GM10248 (cell line): ENCODE data around the gene SCN3A.

ENCODE experiments used
- CTCF ChIA-PET: fragments of 300-600 bp; sonication (Branson Sonifier 250); formaldehyde crosslinking; extraction: SDS; loops from one replicate; lab custom pipeline; 2021; ENCODE audit warnings: antibody characterized with exemption; lab: Yijun Ruan, JAX
- POLR2A ChIA-PET: fragments of 350-650 bp; sonication (Branson Sonifier 250); formaldehyde crosslinking; extraction: SDS; loops from one replicate; lab custom pipeline; 2020; ENCODE audit warnings: antibody characterized with exemption; lab: Yijun Ruan, JAX
- DNase-seq: peaks from one replicate; pipeline ENCODE4 v3.0.0; 2012; ENCODE audit errors: extremely low spot score
- TF ChIP-seq, protein P1 (sequence below): IDR thresholded peaks from 2 replicates; pipeline ENCODE4 v1.5.1; 2012; ENCODE audit warnings: mild to moderate bottlenecking, low read depth; ENCODE audit errors: extremely low read depth, missing control alignments, control extremely low read depth

Gene SCN3A

DNA sequence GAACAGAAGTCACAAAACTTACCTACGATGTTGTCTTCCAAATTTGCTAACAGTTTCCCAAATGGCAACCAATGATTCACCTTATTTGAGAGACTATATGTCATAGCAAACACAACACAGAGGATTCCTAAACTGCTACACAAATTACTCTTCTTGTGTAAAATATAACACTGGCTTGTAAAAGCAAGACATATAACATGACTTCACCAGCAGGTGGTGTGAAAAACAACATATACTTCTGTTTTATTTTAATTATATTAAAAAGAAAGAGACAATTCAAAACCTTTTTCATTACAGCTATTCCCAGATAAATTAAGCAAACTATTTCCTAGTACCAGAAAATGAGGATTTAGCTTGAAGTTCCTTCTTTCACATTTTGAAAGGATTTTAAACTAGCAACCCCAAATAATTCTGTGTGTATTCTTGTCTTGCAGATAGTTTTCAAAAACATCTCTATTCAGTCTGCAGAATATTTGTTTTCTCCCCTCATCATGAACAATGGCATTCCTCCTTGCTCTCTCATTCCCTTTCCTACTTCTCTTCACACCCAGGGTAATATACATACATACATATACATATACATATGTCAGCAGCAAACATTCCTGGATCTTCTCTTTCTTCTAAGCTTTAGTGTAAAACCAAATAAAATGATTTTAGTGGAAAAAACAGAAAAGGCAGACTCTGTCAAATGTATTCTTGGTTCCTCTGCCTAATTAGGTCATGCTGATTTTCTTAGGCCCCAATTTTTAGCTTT, 62.1 kb downstream of the SCN3A start:
- TF ChIP-seq, protein P1, sequence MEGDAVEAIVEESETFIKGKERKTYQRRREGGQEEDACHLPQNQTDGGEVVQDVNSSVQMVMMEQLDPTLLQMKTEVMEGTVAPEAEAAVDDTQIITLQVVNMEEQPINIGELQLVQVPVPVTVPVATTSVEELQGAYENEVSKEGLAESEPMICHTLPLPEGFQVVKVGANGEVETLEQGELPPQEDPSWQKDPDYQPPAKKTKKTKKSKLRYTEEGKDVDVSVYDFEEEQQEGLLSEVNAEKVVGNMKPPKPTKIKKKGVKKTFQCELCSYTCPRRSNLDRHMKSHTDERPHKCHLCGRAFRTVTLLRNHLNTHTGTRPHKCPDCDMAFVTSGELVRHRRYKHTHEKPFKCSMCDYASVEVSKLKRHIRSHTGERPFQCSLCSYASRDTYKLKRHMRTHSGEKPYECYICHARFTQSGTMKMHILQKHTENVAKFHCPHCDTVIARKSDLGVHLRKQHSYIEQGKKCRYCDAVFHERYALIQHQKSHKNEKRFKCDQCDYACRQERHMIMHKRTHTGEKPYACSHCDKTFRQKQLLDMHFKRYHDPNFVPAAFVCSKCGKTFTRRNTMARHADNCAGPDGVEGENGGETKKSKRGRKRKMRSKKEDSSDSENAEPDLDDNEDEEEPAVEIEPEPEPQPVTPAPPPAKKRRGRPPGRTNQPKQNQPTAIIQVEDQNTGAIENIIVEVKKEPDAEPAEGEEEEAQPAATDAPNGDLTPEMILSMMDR = no peak
- POLR2A ChIA-PET = no interaction called here
- CTCF ChIA-PET = interaction anchor here (1.6 to 1.9 kb wide), 2 partner anchors 9 to 62 kb away, joined by 5 read pairs; partner anchors contain the start of gene SCN3A
- no peak for DNase-seq

DNA sequence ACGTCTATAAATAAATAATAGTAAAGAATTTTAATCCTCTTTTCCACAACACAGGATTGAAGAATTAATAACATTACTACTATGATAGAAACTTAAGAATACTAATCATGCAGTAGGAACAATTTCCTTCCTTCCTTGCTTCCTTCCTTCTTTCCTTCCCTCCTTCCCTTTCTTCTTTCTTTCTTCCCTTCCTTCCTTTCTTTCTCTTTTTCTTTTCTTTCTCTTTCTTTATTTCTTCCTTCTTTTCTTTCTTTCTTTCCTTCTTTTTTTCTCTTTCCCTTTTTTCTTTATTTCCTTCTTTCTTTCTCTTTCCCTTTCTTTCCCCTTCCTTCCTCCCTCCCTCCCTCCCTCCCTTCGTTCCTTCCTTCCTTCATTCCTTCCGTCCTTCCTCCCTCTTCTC, 77.6 kb downstream of the SCN3A start:
- ChIA-PET POLR2A (no interaction called here), CTCF (no interaction called here)

DNA sequence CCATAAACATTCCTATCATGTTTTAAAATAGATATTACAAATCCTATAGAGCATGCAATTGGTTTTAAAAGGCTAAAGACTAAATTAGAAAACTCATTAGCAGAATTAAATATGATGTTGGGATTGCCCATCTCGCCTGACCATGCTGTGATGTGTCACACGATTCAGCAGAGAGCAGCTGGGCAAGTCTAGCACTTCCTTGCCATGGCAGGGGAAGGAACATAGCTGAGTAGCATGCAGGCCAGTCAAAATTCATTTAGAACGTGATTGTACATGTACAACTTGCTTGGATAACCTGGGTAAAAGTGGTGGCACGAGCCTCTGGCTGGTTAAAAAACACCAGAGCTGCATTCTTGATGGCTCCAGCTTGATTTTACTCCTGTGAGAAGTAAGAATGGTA, 81.3 kb downstream of the SCN3A start:
- ChIA-PET POLR2A (no interaction called here), CTCF (no interaction called here)
- DNase-seq = no peak
- TF ChIP-seq, protein P1 = no peak

More for the DNA sequence above, 77.6 kb downstream of the SCN3A start:
- TF ChIP-seq, protein P1 = no peak
- no peak for DNase-seq

DNA sequence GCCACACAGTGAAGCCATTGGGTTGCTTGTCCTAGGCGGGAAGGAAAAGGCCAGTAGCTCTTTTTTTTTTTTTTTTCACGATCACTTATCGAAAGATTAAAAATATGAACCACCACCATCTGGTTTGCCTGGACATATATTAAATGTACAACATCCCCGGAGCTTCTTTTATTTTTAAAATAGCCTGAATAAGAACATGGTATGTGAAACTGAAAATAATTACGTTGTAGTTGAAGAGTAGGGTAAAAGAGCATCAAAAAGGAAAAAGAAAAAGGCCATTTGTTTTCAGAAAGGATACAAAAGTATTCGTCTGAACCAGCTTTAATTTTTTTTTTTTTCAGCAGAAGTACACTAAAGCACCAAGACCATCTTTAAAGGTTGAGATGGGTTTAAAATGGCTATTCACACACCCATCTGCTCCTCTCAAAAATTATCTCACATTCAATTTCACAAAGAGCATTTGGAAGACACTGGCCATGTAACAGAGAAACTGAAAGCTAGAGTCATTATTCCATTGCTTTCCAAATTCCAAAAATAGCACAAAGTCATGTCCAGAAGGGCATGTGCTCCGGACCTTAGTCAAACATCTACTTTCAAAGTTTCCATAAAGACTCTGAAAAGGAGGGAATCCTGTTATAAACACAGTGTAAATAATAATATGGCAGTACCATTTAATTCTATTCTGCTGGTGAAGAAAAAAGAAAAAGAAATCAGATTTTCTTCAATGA, 82.9 kb downstream of the SCN3A start:
- CTCF ChIA-PET = interaction anchor here (0.9 kb wide), 1 partner anchor 85 kb away, joined by 3 read pairs; no protein-coding TSS in a partner anchor
- POLR2A ChIA-PET = no interaction called here
- DNase-seq = no peak
- TF ChIP-seq, protein P1 = no peak

DNA sequence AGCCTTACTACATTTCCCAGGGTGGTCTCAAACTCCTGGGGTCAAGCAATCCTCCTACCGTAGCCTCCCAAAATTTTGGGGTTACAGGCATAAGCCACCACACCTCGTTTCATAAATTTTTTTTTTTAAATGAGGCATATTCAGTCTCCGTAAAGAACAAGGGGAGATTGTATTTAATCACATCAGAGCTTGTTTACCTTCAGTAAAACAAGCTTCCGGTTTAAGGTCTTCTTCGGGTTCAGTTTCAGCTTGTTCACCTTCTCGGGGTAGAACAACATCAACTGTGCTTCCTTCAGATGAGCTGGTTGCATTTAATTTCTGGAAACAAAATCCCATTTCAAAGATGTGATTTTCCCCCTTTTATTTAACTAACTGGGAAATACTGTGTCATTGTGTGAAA, 88.6 kb downstream of the SCN3A start:
- TF ChIP-seq, protein P1 = no peak
- CTCF ChIA-PET = interaction anchor here (1.2 to 3.0 kb wide), 3 partner anchors 11 to 57 kb away, joined by 3 to 13 read pairs (median 3); no protein-coding TSS in a partner anchor
- no peak for DNase-seq
- POLR2A ChIA-PET = no interaction called here

DNA sequence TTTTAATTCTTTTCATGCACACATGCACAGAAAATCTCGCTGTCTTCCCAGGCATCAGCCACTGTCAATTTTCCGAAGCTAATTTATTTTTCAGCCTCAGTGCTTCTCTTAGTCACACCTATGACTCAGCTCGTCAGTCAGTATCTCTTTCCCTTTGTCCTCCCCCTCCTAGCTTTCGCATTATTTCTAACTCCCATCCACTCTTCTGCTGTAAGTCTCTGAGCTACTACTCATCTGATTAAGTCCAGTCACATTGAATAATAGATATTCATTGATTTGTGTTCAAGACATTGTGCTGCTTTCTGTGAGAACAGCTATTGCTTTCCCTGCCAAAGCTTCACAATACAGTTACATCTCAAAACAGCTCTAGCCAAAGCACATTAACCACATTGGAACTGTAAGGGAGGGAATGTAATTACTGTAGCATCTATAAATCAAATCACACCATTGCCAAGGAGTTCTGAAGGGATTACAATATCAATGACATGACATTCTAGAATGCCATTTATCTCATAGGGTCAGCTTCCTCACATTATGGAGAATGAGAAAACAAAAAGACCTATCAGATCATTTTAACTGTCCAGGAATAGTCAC, 89.4 kb downstream of the SCN3A start:
- POLR2A ChIA-PET = no interaction called here
- no peak for DNase-seq
- TF ChIP-seq, protein P1 = no peak
- CTCF ChIA-PET = interaction anchor here (1.4 to 3.0 kb wide), 3 partner anchors 10 to 19 kb away, joined by 3 to 13 read pairs (median 4); no protein-coding TSS in a partner anchor
